PC-9 (cell line): ENCODE results near the gene SIGLEC9. TPM values are rescaled to one million over a fixed set of nuclear protein-coding genes. Genes with fewer than 3 reads are reported as not detected.

Experiments used
- BruUV-seq: library from RNA; stranded (reverse); fragments of 400-500 nt; replicated peaks from 2 replicates; lab custom pipeline; 2021; lab: Mats Ljungman, UMichigan
- CTCF ChIA-PET: fragments of 300-600 bp; sonication (Branson Sonifier 250); formaldehyde crosslinking; loops from one replicate; lab custom pipeline; 2022; ENCODE audit warnings: antibody characterized with exemption; lab: Charles Lee
- POLR2A ChIA-PET: fragments of 300-600 bp; sonication (Branson Sonifier 250); formaldehyde crosslinking; loops from one replicate; lab custom pipeline; 2022; ENCODE audit warnings: antibody characterized with exemption; ENCODE audit not compliant: unreplicated experiment; lab: Charles Lee
- DNase-seq, 2 experiments: peaks; one replicate each; pipeline versions ENCODE4 v3.0.0 to v3.0.0-alpha.2; 2015 to 2022; ENCODE audit warnings: mixed read lengths in 1 of 2
- H2AFZ ChIP-seq: fragments of 200-600 bp; sonication (generic); 2 replicates; pipeline ENCODE4 v1.8.1; 2017; ENCODE audit warnings: antibody characterized with exemption
- H3F3A ChIP-seq: fragments of 200-600 bp; sonication (generic); 2 replicates; pipeline ENCODE4 v1.8.1; 2017; ENCODE audit warnings: antibody characterized with exemption, mild to moderate bottlenecking, low read depth; ENCODE audit not compliant: insufficient read depth
- H3K27ac ChIP-seq: fragments of 200-600 bp; sonication (generic); 2 replicates; pipeline ENCODE4 v1.6.1; 2016; ENCODE audit warnings: mixed run types
- H3K27me3 ChIP-seq: fragments of 200-600 bp; sonication (generic); 2 replicates; pipeline ENCODE4 v1.6.1; 2016; ENCODE audit warnings: low read depth, mixed run types; ENCODE audit not compliant: insufficient read depth
- H3K36me3 ChIP-seq: fragments of 200-600 bp; sonication (generic); 2 replicates; pipeline ENCODE4 v1.6.1; 2016; ENCODE audit warnings: low read depth, mixed run types
- H3K4me1 ChIP-seq: fragments of 200-600 bp; sonication (generic); replicated peaks from 2 replicates; pipeline ENCODE4 v1.6.1; 2016; ENCODE audit warnings: mixed run types; ENCODE audit not compliant: insufficient read depth
- H3K4me2 ChIP-seq: fragments of 200-600 bp; sonication (generic); 2 replicates; pipeline ENCODE4 v1.6.1; 2017; ENCODE audit warnings: mixed run types
- H3K4me3 ChIP-seq: fragments of 200-600 bp; sonication (generic); 2 replicates; pipeline ENCODE4 v1.6.1; 2016; ENCODE audit warnings: mixed run types
- H3K79me2 ChIP-seq: fragments of 200-600 bp; sonication (generic); 2 replicates; pipeline ENCODE4 v1.6.1; 2017; ENCODE audit warnings: low read depth, mixed run types
- H3K9me2 ChIP-seq: fragments of 200-600 bp; sonication (generic); 2 replicates; pipeline ENCODE4 v1.8.1; 2017; ENCODE audit warnings: mild to moderate bottlenecking; ENCODE audit not compliant: insufficient read depth
- H3K9me3 ChIP-seq: fragments of 200-600 bp; sonication (generic); 2 replicates; pipeline ENCODE4 v1.8.1; 2016; ENCODE audit warnings: low read depth; ENCODE audit not compliant: insufficient read depth
- H4K20me1 ChIP-seq: fragments of 200-600 bp; sonication (generic); 2 replicates; pipeline ENCODE4 v1.8.1; 2017; ENCODE audit not compliant: insufficient read depth
- CTCF ChIP-seq: fragments of 200-600 bp; sonication (generic); conservative IDR thresholded peaks from 2 replicates; pipeline ENCODE4 v1.6.1; 2017; ENCODE audit warnings: mixed run types, antibody characterized with exemption, mild to moderate bottlenecking, moderate library complexity
- EZH2 ChIP-seq: fragments of 200-600 bp; sonication (generic); IDR thresholded peaks from 2 replicates; pipeline ENCODE4 v1.8.0; 2017; ENCODE audit warnings: antibody characterized with exemption, low read depth
- intact Hi-C: fragments of 100-400 bp; cut with micrococcal nuclease; formaldehyde crosslinking; loops from one replicate; pipeline ENCODE4 v1.10.0; 2022; ENCODE audit not compliant: unreplicated experiment
- total RNA-seq: library from RNA; stranded (reverse); gene quantifications from 2 replicates; pipeline ENCODE4 v1.2.3, GENCODE V29; 2021

Gene SIGLEC9
- total RNA-seq, 1 experiment from 2014 or later, result not detected

GRCh38 chr19:51100601-51101000, 24.1 kb upstream of the SIGLEC9 start:
- Histone ChIP-seq H4K20me1 (peaks cover 35% of the 10 kb centered on the region), H3K4me3 (no peak overlapping the region), H3K4me2 (no peak overlapping the region), H3K27ac (no peak overlapping the region), H3K4me1 (no peaks in the 10 kb centered on the region), H3K27me3 (no peaks in the 10 kb centered on the region), H3F3A (peaks cover 28% of the 10 kb centered on the region; the same call in 1 of the 2 replicates), H2AFZ (no peak overlapping the region), H3K9me2 (no peaks in the 10 kb centered on the region), H3K36me3 (peaks cover 8% of the 10 kb centered on the region; the same call in 1 of the 2 replicates), H3K79me2 (peaks cover 4% of the 10 kb centered on the region; the same call in 1 of the 2 replicates), H3K9me3 (no peaks in the 10 kb centered on the region)
- TF ChIP-seq CTCF (no peak), EZH2 (no peak)
- no TSS peak for BruUV-seq
- CTCF ChIA-PET, result interaction anchor here (0.6 kb wide), 2 partner anchors 10 to 169 kb away, joined by 4 to 5 read pairs; no protein-coding TSS in a partner anchor
- POLR2A ChIA-PET, result no interaction called here
- intact Hi-C loops, result no loop called here
- DNase-seq, result peak in 1 of 2 experiments; percentile 11

- H3K4me2 ChIP-seq, result no peak overlapping the region
- H3F3A ChIP-seq, result peaks cover 23% of the 10 kb centered on the region; the same call in 1 of the 2 replicates
- ChIA-PET POLR2A (no interaction called here), CTCF (interaction anchor here (0.6 kb wide), 1 partner anchor 170 kb away, joined by 4 read pairs; no protein-coding TSS in a partner anchor)
- H3K9me2 ChIP-seq, result no peaks in the 10 kb centered on the region
- no peaks in the 10 kb centered on the region for H3K27me3 ChIP-seq
- H3K79me2 ChIP-seq, result peaks cover 10% of the 10 kb centered on the region; the same call in 1 of the 2 replicates
- TF ChIP-seq EZH2, result no peak
- H2AFZ ChIP-seq, result no peak overlapping the region
- no peaks in the 10 kb centered on the region for H3K4me1 ChIP-seq
- no TSS peak for BruUV-seq
- H3K36me3 ChIP-seq, result peaks cover 8% of the 10 kb centered on the region; the same call in 1 of the 2 replicates
- H3K9me3 ChIP-seq, result no peaks in the 10 kb centered on the region
- H4K20me1 ChIP-seq, result peaks cover 35% of the 10 kb centered on the region
- DNase-seq, result no peak
- H3K27ac ChIP-seq, result no peak overlapping the region
- no peak overlapping the region for H3K4me3 ChIP-seq
- intact Hi-C loops, result no loop called here
Measured at GRCh38 chr19:51101171-51101865, 23.4 kb upstream of the SIGLEC9 start.

DNA sequence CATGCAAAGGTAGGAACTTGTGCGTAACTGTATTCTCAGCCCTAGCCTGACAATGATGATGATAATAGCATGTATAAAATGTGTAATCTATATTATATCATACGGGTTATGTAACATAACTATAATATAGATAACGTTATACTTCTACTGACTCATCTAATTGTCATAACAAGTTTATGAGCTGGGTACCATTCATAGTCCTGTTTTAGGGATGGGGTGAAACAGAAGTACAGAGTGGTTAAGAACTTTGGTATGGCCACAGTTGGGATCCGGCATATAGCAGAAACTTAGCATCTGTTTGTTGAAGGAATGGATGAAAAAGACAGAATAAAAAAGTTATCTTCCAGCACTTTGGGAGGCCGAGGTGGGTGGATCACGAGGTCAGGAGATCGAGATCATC, 21.7 kb upstream of the SIGLEC9 start:
- DNase-seq, result peak in 1 of 2 experiments; percentile 15
- ChIA-PET POLR2A (no interaction called here), CTCF (no interaction called here)
- Histone ChIP-seq H3K4me1 (0 out of 2 replicates have a peak, but pooled peaks cover 5% of the 10 kb centered on the region), H3K4me2 (no peak overlapping the region), H3K27me3 (no peaks in the 10 kb centered on the region), H2AFZ (no peak overlapping the region), H3K9me3 (no peaks in the 10 kb centered on the region), H4K20me1 (peaks cover 28% of the 10 kb centered on the region; the same call in 1 of the 2 replicates), H3K27ac (no peak overlapping the region), H3K4me3 (no peak overlapping the region), H3K36me3 (peaks cover 8% of the 10 kb centered on the region; the same call in 1 of the 2 replicates), H3F3A (peaks cover 11% of the 10 kb centered on the region; the same call in 1 of the 2 replicates), H3K79me2 (peaks cover 23% of the 10 kb centered on the region), H3K9me2 (no peaks in the 10 kb centered on the region)
- intact Hi-C loops, result no loop called here
- no peak for TF ChIP-seq EZH2
- TF ChIP-seq CTCF, result no peak
- no TSS peak for BruUV-seq
